DMS153 treated with DMSO at 0.1 percent for 48 hours (cell line): ENCODE measurements around the gene MINDY3.
"Not testable (repeated sequence)": the region's sequence is repeated elsewhere in the genome, so short reads cannot be mapped to it uniquely, and the experiment has no call there.

Experiments
- DNase-seq: peaks from one replicate; lab custom pipeline; 2025; ENCODE audit not compliant: unreplicated experiment; lab: John Stamatoyannopoulos, UW

MINDY3 gene

GRCh38 chr10:15857107-15857575, 3.2 kb downstream of the MINDY3 start:
- no peak for DNase-seq

- no peak for DNase-seq
Measured at GRCh38 chr10:15856328-15857015, 3.8 kb downstream of the MINDY3 start.

- DNase-seq: no peak
Measured at GRCh38 chr10:15853800-15854199, 6.5 kb downstream of the MINDY3 start.

- DNase-seq: no peak
Measured at GRCh38 chr10:15852111-15852557, 8.2 kb downstream of the MINDY3 start.

- not testable (repeated sequence) for DNase-seq
Measured at GRCh38 chr10:15850337-15850978, 9.8 kb downstream of the MINDY3 start.

- no peak for DNase-seq
Measured at GRCh38 chr10:15849316-15849715, 11.0 kb downstream of the MINDY3 start.

GRCh38 chr10:15847481-15847880, 12.8 kb downstream of the MINDY3 start:
- no peak for DNase-seq

- DNase-seq: no peak
Measured at GRCh38 chr10:15844517-15844916, 15.8 kb downstream of the MINDY3 start.

- DNase-seq: no peak
Measured at GRCh38 chr10:15843695-15844094, 16.6 kb downstream of the MINDY3 start.

- DNase-seq: no peak
Measured at GRCh38 chr10:15842556-15843169, 17.6 kb downstream of the MINDY3 start.

- DNase-seq: no peak
Measured at GRCh38 chr10:15841696-15842095, 18.6 kb downstream of the MINDY3 start.

- no peak for DNase-seq
Measured at GRCh38 chr10:15836807-15837206, 23.5 kb downstream of the MINDY3 start.

GRCh38 chr10:15829495-15829894, 30.8 kb downstream of the MINDY3 start:
- DNase-seq: no peak

GRCh38 chr10:15824498-15824897, 35.8 kb downstream of the MINDY3 start:
- no peak for DNase-seq

GRCh38 chr10:15822131-15822530, 38.2 kb downstream of the MINDY3 start:
- DNase-seq: no peak

- no peak for DNase-seq
Measured at GRCh38 chr10:15821046-15821683, 39.1 kb downstream of the MINDY3 start.

GRCh38 chr10:15817409-15818046, 42.8 kb downstream of the MINDY3 start:
- DNase-seq: no peak

- DNase-seq: peak; percentile 5
Measured at GRCh38 chr10:15815242-15815885, 44.9 kb downstream of the MINDY3 start.

- no peak for DNase-seq
Measured at GRCh38 chr10:15814565-15814964, 45.7 kb downstream of the MINDY3 start.

GRCh38 chr10:15813415-15813814, 46.9 kb downstream of the MINDY3 start:
- no peak for DNase-seq

GRCh38 chr10:15809450-15809849, 50.9 kb downstream of the MINDY3 start:
- no peak for DNase-seq
